ENCODE data around the gene MEGF11. TPM values are rescaled to one million over a fixed set of nuclear protein-coding genes. Genes with fewer than 3 reads are reported as not detected.

The MEGF11 gene
- total RNA-seq, 1 experiment from 2014 or later = 1.2 TPM

GRCh38 chr15:65945616-65946015 is 307.9 kb downstream of the MEGF11 start:
- Histone ChIP-seq H2BK5ac (ENCODE audit: insufficient read length, low read length) (no peak overlapping the region), H4K20me1 (ENCODE audit: control insufficient read depth, insufficient read depth, insufficient read length) (no peaks in the 10 kb centered on the region), H4K8ac (replicated peaks; ENCODE audit: insufficient read length, low read depth, low read length) (no peak overlapping the region), H2AK5ac (ENCODE audit: insufficient read length, low read length) (no peak overlapping the region), H3K14ac (ENCODE audit: insufficient read depth, low read length) (no peak overlapping the region), H2BK120ac (ENCODE audit: low read depth, low read length, poor library complexity, severe bottlenecking) (no peak overlapping the region), H3K23ac (ENCODE audit: insufficient read length, low read depth, low read length) (no peak overlapping the region), H3T11ph (ENCODE audit: low read length) (no peak overlapping the region), H3K27me3 (ENCODE audit: insufficient read depth, low read length) (no peaks in the 10 kb centered on the region), H3K23me2 (ENCODE audit: insufficient read length, low read depth, low read length, poor library complexity, severe bottlenecking) (no peaks in the 10 kb centered on the region), H3K27ac (ENCODE audit: insufficient read length, low read depth, low read length) (no peak overlapping the region), H3K4me2 (ENCODE audit: insufficient read depth, insufficient read length, low read length) (no peak overlapping the region), H3K18ac (ENCODE audit: insufficient read length, low read depth, low read length) (no peak overlapping the region), H2BK15ac (ENCODE audit: low read depth, low read length) (no peak overlapping the region), H3K79me1 (ENCODE audit: insufficient read depth, low read depth, low read length, poor library complexity, severe bottlenecking) (no peaks in the 10 kb centered on the region), H3K56ac (ENCODE audit: insufficient read length, low read depth, low read length) (no peak overlapping the region), H2BK20ac (ENCODE audit: low read depth, low read length, poor library complexity, severe bottlenecking) (no peak overlapping the region), H2AFZ (ENCODE audit: low read length) (no peak overlapping the region), H4K91ac (ENCODE audit: insufficient read length, low read depth, low read length) (no peak overlapping the region), H3K9ac (ENCODE audit: extremely low read depth, insufficient read length, low read length) (no peak overlapping the region), H3K4me1 (ENCODE audit: insufficient read depth, low read length) (no peaks in the 10 kb centered on the region), H3K9me3 (ENCODE audit: control insufficient read depth, low read depth, low read length) (no peaks in the 10 kb centered on the region), H2BK12ac (ENCODE audit: insufficient read length, low read depth, low read length) (no peak overlapping the region), H4K5ac (ENCODE audit: insufficient read length, low read depth, low read length) (no peak overlapping the region), H3K4ac (ENCODE audit: low read depth, low read length) (no peak overlapping the region), H3K79me2 (ENCODE audit: insufficient read depth, low read length) (no peaks in the 10 kb centered on the region)
- Mint-ChIP-seq H3K27me3 (ENCODE audit: low read depth) (no peaks in the 10 kb centered on the region; the same call in 1 of the 2 replicates), H3K4me1 (peaks cover 0 to 3% of the 10 kb centered on the region in 2 experiments; a peak in 2 of 4 replicates), H3K27ac (no peak overlapping the region), H3K36me3 (ENCODE audit: insufficient read depth in 1 of 3, low read depth in 3 of 3) (no peaks in the 10 kb centered on the region), H3K4me3 (no peak overlapping the region), H3K9me3 (no peaks in the 10 kb centered on the region)
- no CpG with 5 or more reads among the region's 6 CpGs for WGBS (ENCODE audit: extremely low coverage, insufficient read length, low lambda C conversion rate)
- peak; percentile 51 for DNase-seq
- TF ChIP-seq, protein P1, sequence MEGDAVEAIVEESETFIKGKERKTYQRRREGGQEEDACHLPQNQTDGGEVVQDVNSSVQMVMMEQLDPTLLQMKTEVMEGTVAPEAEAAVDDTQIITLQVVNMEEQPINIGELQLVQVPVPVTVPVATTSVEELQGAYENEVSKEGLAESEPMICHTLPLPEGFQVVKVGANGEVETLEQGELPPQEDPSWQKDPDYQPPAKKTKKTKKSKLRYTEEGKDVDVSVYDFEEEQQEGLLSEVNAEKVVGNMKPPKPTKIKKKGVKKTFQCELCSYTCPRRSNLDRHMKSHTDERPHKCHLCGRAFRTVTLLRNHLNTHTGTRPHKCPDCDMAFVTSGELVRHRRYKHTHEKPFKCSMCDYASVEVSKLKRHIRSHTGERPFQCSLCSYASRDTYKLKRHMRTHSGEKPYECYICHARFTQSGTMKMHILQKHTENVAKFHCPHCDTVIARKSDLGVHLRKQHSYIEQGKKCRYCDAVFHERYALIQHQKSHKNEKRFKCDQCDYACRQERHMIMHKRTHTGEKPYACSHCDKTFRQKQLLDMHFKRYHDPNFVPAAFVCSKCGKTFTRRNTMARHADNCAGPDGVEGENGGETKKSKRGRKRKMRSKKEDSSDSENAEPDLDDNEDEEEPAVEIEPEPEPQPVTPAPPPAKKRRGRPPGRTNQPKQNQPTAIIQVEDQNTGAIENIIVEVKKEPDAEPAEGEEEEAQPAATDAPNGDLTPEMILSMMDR (conservative IDR thresholded peaks at IDR 0.05) = peak; percentile 54
